WTC11 (cell line): Measurements from ENCODE around the gene NTNG2. TPM values are rescaled to one million over a fixed set of nuclear protein-coding genes. Genes with fewer than 3 reads are reported as not detected.

Source experiments
- ATAC-seq: fragments of 200-7000 bp; cut with Tn5 transposase; 2 replicates; pipeline ENCODE4 v1.10.0; 2021; ENCODE audit warnings: mild to moderate bottlenecking, moderate library complexity
- CTCF ChIA-PET: fragments of 300-600 bp; sonication (Branson Sonifier 250); formaldehyde crosslinking; loops from one replicate; lab custom pipeline; 2021; ENCODE audit warnings: antibody characterized with exemption; lab: Charles Lee
- POLR2A ChIA-PET: fragments of 350-600 bp; sonication (Branson Sonifier 250); formaldehyde crosslinking; loops from one replicate; lab custom pipeline; 2021; ENCODE audit warnings: antibody characterized with exemption; lab: Charles Lee
- DNase-seq: peaks from one replicate; pipeline ENCODE4 v3.0.0; 2021; ENCODE audit warnings: low spot score
- H3K27ac Mint-ChIP-seq: 2 replicates; pipeline ENCODE4 v1.8.0; 2021; ENCODE audit warnings: mixed read lengths
- H3K27me3 Mint-ChIP-seq: 2 replicates; pipeline ENCODE4 v1.8.0; 2021; ENCODE audit warnings: low read depth, mild to moderate bottlenecking, moderate library complexity, mixed read lengths
- H3K36me3 Mint-ChIP-seq: 2 replicates; pipeline ENCODE4 v1.8.0; 2021; ENCODE audit warnings: mixed read lengths
- H3K4me1 Mint-ChIP-seq: 2 replicates; pipeline ENCODE4 v1.8.0; 2022; ENCODE audit warnings: mixed read lengths
- H3K4me3 Mint-ChIP-seq: 2 replicates; pipeline ENCODE4 v1.8.0; 2021; ENCODE audit warnings: mild to moderate bottlenecking, moderate library complexity, mixed read lengths
- H3K9me3 Mint-ChIP-seq: 2 replicates; pipeline ENCODE4 v1.8.0; 2021; ENCODE audit warnings: mixed read lengths
- CBFB ChIP-seq: sonication (generic); formaldehyde crosslinking; IDR thresholded peaks from 2 replicates; pipeline ENCODE4 v1.8.1; 2022; ENCODE audit warnings: mild to moderate bottlenecking, low read depth, missing genetic modification reagents
- FOXK1 ChIP-seq: sonication (generic); formaldehyde crosslinking; IDR thresholded peaks from 2 replicates; pipeline ENCODE4 v1.8.0; 2022; ENCODE audit warnings: mild to moderate bottlenecking, moderate library complexity, missing genetic modification reagents
- IRF2 ChIP-seq: sonication (generic); formaldehyde crosslinking; IDR thresholded peaks from 2 replicates; pipeline ENCODE4 v1.8.0; 2022; ENCODE audit warnings: low read depth, missing genetic modification reagents, borderline replicate concordance
- NFYB ChIP-seq: sonication (generic); formaldehyde crosslinking; conservative IDR thresholded peaks from 2 replicates; pipeline ENCODE4 v1.8.0; 2022; ENCODE audit warnings: low read depth, missing genetic modification reagents
- NR3C1 ChIP-seq: sonication (generic); formaldehyde crosslinking; conservative IDR thresholded peaks from 2 replicates; pipeline ENCODE4 v1.8.1; 2023; ENCODE audit warnings: low read depth, mild to moderate bottlenecking, missing genetic modification reagents
- PRDM15 ChIP-seq: sonication (generic); formaldehyde crosslinking; IDR thresholded peaks from 2 replicates; pipeline ENCODE4 v1.8.0; 2022; ENCODE audit warnings: missing genetic modification reagents
- PRRX2 ChIP-seq: fragments of 250-450 bp; sonication (Bioruptor Pico); IDR thresholded peaks from 2 replicates; pipeline ENCODE4 v1.8.0; 2021; ENCODE audit warnings: mild to moderate bottlenecking
- SMAD3 ChIP-seq: sonication (generic); formaldehyde crosslinking; IDR thresholded peaks from 2 replicates; pipeline ENCODE4 v1.8.0; 2022; ENCODE audit warnings: missing genetic modification reagents, mild to moderate bottlenecking, borderline replicate concordance
- SP1 ChIP-seq: sonication (generic); formaldehyde crosslinking; conservative IDR thresholded peaks from 2 replicates; pipeline ENCODE4 v1.8.1; 2022; ENCODE audit warnings: missing genetic modification reagents
- USF1 ChIP-seq: sonication (generic); formaldehyde crosslinking; IDR thresholded peaks from 2 replicates; pipeline ENCODE4 v1.8.0; 2022; ENCODE audit warnings: mild to moderate bottlenecking, missing genetic modification reagents
- ZNF121 ChIP-seq: sonication (generic); formaldehyde crosslinking; IDR thresholded peaks from 2 replicates; pipeline ENCODE4 v1.8.0; 2023; ENCODE audit warnings: missing genetic modification reagents
- ZNF219 ChIP-seq: sonication (generic); formaldehyde crosslinking; IDR thresholded peaks from 2 replicates; pipeline ENCODE4 v1.8.0; 2023; ENCODE audit warnings: missing genetic modification reagents, mild to moderate bottlenecking, borderline replicate concordance
- ZNF263 ChIP-seq: sonication (generic); formaldehyde crosslinking; IDR thresholded peaks from 2 replicates; pipeline ENCODE4 v1.8.1; 2022; ENCODE audit warnings: low read depth, mild to moderate bottlenecking, moderate library complexity, missing genetic modification reagents
- ZNF425 ChIP-seq: fragments of 250-450 bp; sonication (Bioruptor Pico); conservative IDR thresholded peaks from 2 replicates; pipeline ENCODE4 v1.9.0; 2021; ENCODE audit warnings: mild to moderate bottlenecking
- ZNF671 ChIP-seq: fragments of 250-450 bp; sonication (Bioruptor Pico); IDR thresholded peaks from 2 replicates; pipeline ENCODE4 v1.8.0; 2021; ENCODE audit warnings: mild to moderate bottlenecking
- total RNA-seq: library from RNA; stranded (reverse); gene quantifications from 3 replicates; pipeline ENCODE4 v1.2.3, GENCODE V29; 2021
- TF ChIP-seq, protein P1 (sequence below): sonication (generic); formaldehyde crosslinking; IDR thresholded peaks from 2 replicates; pipeline ENCODE4 v1.8.1; 2023; ENCODE audit warnings: mild to moderate bottlenecking, missing genetic modification reagents, borderline replicate concordance
- TF ChIP-seq, protein P2 (sequence below): fragments of 250-450 bp; sonication (Bioruptor Pico); IDR thresholded peaks from 2 replicates; pipeline ENCODE4 v1.9.0; 2021; ENCODE audit warnings: mild to moderate bottlenecking

Gene NTNG2
- total RNA-seq, 1 experiment from 2014 or later = 3.1 TPM

DNA sequence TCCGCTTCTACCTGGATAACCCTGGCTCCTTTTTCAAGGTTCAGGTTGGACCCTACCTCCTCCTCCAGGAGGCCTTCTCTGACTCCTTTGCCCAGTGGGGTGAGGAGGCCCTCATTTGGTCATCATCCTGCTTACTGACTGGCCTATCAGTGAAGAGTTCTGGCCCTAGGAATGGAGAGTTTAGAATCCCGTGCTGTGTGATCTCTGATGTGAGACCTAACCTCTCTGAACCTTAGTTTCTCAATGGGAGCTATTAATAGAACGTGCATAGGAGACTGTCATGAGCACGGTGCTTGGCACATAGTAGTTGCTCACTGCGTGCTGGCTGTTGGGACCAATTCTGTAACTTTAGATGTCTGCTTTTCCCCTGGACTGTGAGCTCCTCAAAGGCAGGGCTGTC, 10.3 kb downstream of the NTNG2 start (continued):
- no peak for TF ChIP-seq ZNF219 (CRISPR knock-in tag)

- H3K27me3 Mint-ChIP-seq = peaks cover 2% of the 10 kb centered on the region; the same call in 1 of the 2 replicates
- ATAC-seq = no peak
- H3K4me3 Mint-ChIP-seq = no peak overlapping the region
- CTCF ChIA-PET = no interaction called here
- TF ChIP-seq, protein P1, sequence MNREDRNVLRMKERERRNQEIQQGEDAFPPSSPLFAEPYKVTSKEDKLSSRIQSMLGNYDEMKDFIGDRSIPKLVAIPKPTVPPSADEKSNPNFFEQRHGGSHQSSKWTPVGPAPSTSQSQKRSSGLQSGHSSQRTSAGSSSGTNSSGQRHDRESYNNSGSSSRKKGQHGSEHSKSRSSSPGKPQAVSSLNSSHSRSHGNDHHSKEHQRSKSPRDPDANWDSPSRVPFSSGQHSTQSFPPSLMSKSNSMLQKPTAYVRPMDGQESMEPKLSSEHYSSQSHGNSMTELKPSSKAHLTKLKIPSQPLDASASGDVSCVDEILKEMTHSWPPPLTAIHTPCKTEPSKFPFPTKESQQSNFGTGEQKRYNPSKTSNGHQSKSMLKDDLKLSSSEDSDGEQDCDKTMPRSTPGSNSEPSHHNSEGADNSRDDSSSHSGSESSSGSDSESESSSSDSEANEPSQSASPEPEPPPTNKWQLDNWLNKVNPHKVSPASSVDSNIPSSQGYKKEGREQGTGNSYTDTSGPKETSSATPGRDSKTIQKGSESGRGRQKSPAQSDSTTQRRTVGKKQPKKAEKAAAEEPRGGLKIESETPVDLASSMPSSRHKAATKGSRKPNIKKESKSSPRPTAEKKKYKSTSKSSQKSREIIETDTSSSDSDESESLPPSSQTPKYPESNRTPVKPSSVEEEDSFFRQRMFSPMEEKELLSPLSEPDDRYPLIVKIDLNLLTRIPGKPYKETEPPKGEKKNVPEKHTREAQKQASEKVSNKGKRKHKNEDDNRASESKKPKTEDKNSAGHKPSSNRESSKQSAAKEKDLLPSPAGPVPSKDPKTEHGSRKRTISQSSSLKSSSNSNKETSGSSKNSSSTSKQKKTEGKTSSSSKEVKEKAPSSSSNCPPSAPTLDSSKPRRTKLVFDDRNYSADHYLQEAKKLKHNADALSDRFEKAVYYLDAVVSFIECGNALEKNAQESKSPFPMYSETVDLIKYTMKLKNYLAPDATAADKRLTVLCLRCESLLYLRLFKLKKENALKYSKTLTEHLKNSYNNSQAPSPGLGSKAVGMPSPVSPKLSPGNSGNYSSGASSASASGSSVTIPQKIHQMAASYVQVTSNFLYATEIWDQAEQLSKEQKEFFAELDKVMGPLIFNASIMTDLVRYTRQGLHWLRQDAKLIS (CRISPR knock-in tag) = no peak
- TF ChIP-seq FOXK1 (CRISPR knock-in tag) (no peak), ZNF671 (CRISPR knock-in tag) (no peak), CBFB (CRISPR knock-in tag) (no peak), ZNF425 (no peak), USF1 (CRISPR knock-in tag) (no peak), PRRX2 (CRISPR knock-in tag) (no peak), ZNF263 (CRISPR knock-in tag) (no peak), NR3C1 (CRISPR knock-in tag) (no peak), ZNF121 (no peak), NFYB (CRISPR knock-in tag) (no peak), SMAD3 (CRISPR knock-in tag) (no peak), SP1 (CRISPR knock-in tag) (no peak), PRDM15 (CRISPR knock-in tag) (no peak), IRF2 (no peak)
- TF ChIP-seq, protein P2, sequence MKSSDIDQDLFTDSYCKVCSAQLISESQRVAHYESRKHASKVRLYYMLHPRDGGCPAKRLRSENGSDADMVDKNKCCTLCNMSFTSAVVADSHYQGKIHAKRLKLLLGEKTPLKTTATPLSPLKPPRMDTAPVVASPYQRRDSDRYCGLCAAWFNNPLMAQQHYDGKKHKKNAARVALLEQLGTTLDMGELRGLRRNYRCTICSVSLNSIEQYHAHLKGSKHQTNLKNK (CRISPR knock-in tag) = no peak
- TF ChIP-seq, all 79 proteins: peak for 0
- Mint-ChIP-seq H3K36me3 (no peaks in the 10 kb centered on the region), H3K9me3 (no peaks in the 10 kb centered on the region), H3K27ac (no peak overlapping the region), H3K4me1 (peaks cover under 1% of the 10 kb centered on the region)
- POLR2A ChIA-PET = no interaction called here
- DNase-seq = no peak
Measured at GRCh38 chr9:132175431-132175830, 13.6 kb downstream of the NTNG2 start.
